HG03139 (cell line): ENCODE results near the gene SDR39U1.

ENCODE experiments used
- ATAC-seq: cut with Tn5 transposase; IDR thresholded peaks from one replicate; pipeline ENCODE4 v1.9.1; 2021; ENCODE audit not compliant: unreplicated experiment

SDR39U1 gene

GRCh38 chr14:24392325-24393091 is 50.1 kb downstream of the SDR39U1 start:
- no peak for ATAC-seq

GRCh38 chr14:24390701-24391468 is 51.7 kb downstream of the SDR39U1 start:
- no peak for ATAC-seq
